Neural progenitor cell (in vitro differentiated cells): ENCODE results near the gene HOXC9. TPM values are rescaled to one million over a fixed set of nuclear protein-coding genes. Genes with fewer than 3 reads are reported as not detected.

ENCODE experiments used
- DNase-seq: peaks from one replicate; pipeline ENCODE4 v3.0.0-alpha.2; 2016; ENCODE audit warnings: low spot score
- H2AFZ ChIP-seq: fragments of 200-600 bp; sonication (generic); replicated peaks from 2 replicates; pipeline ENCODE4 v1.6.1; 2016; ENCODE audit warnings: antibody characterized with exemption
- H3F3A ChIP-seq: fragments of 200-600 bp; sonication (generic); 2 replicates; pipeline ENCODE4 v1.6.1; 2016; ENCODE audit warnings: antibody characterized with exemption, low read depth
- H3K27ac ChIP-seq: fragments of 200-600 bp; sonication (generic); 2 replicates; pipeline ENCODE4 v1.5.1; 2016; ENCODE audit warnings: mild to moderate bottlenecking
- H3K27me3 ChIP-seq: fragments of 200-600 bp; sonication (generic); 2 replicates; pipeline ENCODE4 v1.6.1; 2016; ENCODE audit warnings: mild to moderate bottlenecking, moderate library complexity
- H3K36me3 ChIP-seq: fragments of 200-600 bp; sonication (generic); 2 replicates; pipeline ENCODE4 v1.5.1; 2016
- H3K4me1 ChIP-seq: fragments of 200-600 bp; sonication (generic); 2 replicates; pipeline ENCODE4 v1.6.1; 2016; ENCODE audit warnings: mixed run types
- H3K4me2 ChIP-seq: fragments of 200-600 bp; sonication (generic); 2 replicates; pipeline ENCODE4 v1.6.1; 2016
- H3K4me3 ChIP-seq: fragments of 200-600 bp; sonication (generic); 2 replicates; pipeline ENCODE4 v1.5.1; 2016
- H3K79me2 ChIP-seq: fragments of 200-600 bp; sonication (generic); 2 replicates; pipeline ENCODE4 v1.6.1; 2016; ENCODE audit warnings: low read depth
- H3K9ac ChIP-seq: fragments of 200-600 bp; sonication (generic); 2 replicates; pipeline ENCODE4 v1.6.1; 2016
- H3K9me3 ChIP-seq: fragments of 200-600 bp; sonication (generic); 2 replicates; pipeline ENCODE4 v1.5.1; 2016; ENCODE audit warnings: low read depth
- H4K20me1 ChIP-seq: fragments of 200-600 bp; sonication (generic); 2 replicates; pipeline ENCODE4 v1.6.1; 2016; ENCODE audit warnings: low read depth
- H3K27ac Mint-ChIP-seq: 3 replicates; pipeline ENCODE4 v1.8.0; 2021; ENCODE audit warnings: mixed read lengths
- H3K27me3 Mint-ChIP-seq: 2 replicates; pipeline ENCODE4 v1.8.0; 2022; ENCODE audit warnings: low read depth, mild to moderate bottlenecking, inconsistent platforms, moderate library complexity, mixed read lengths; ENCODE audit not compliant: insufficient read depth
- H3K36me3 Mint-ChIP-seq: 3 replicates; pipeline ENCODE4 v1.8.0; 2021; ENCODE audit warnings: mixed read lengths
- H3K4me1 Mint-ChIP-seq: 3 replicates; pipeline ENCODE4 v1.8.0; 2021; ENCODE audit warnings: mixed read lengths
- H3K4me3 Mint-ChIP-seq: 3 replicates; pipeline ENCODE4 v1.8.0; 2021; ENCODE audit warnings: mild to moderate bottlenecking, moderate library complexity, mixed read lengths
- H3K9me3 Mint-ChIP-seq: 3 replicates; pipeline ENCODE4 v1.8.0; 2020; ENCODE audit warnings: mixed read lengths
- EZH2 ChIP-seq: fragments of 200-600 bp; sonication (generic); IDR thresholded peaks from 2 replicates; pipeline ENCODE4 v1.6.1; 2017; ENCODE audit warnings: antibody characterized with exemption, mild to moderate bottlenecking, moderate library complexity
- EZH2phosphoT487 ChIP-seq: fragments of 200-600 bp; sonication (generic); IDR thresholded peaks from 2 replicates; pipeline ENCODE4 v1.6.1; 2017; ENCODE audit warnings: antibody characterized with exemption
- total RNA-seq: library from RNA; depleted of rRNA; stranded (reverse); fragments of >200 nt; gene quantifications from 2 replicates; pipeline ENCODE4 v1.2.3, GENCODE V29; 2015; ENCODE audit warnings: low replicate concordance
- TF ChIP-seq, protein P1 (sequence below): fragments of 200-600 bp; sonication (generic); IDR thresholded peaks from 2 replicates; pipeline ENCODE4 v1.5.1; 2017; ENCODE audit warnings: antibody characterized with exemption, mild to moderate bottlenecking

HOXC9 gene
- total RNA-seq, 1 donor from 2014 or later: not detected

DNA sequence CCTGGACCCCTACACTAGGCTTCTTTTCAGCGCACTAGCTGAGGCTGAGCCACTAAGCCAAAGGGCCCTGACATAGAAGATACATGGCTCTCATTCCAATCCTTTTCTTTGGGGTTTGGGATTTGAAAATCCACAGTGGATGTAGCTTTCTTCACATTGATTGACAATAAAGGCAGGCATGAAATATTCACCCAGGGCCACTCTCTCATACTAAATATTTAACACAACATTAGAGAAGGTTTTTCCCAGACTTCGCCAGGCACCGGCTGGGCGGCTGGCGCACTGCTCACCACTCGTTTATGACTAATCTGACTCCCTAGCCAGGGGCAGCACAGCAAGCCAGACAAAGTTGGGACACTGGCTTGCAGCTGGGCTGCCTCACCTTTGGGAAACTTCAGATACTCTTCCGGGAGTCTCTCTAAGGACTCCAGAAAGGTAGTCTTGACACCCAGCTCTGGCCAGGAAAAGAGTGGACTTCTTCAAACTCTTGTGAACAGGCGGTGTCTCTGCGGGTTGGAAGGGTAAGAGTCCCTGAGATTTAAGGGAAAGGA lies 27.7 kb upstream of the HOXC9 start:
- Mint-ChIP-seq H3K27me3 (peaks cover 94% of the 10 kb centered on the region), H3K4me3 (no peak overlapping the region)

DNA sequence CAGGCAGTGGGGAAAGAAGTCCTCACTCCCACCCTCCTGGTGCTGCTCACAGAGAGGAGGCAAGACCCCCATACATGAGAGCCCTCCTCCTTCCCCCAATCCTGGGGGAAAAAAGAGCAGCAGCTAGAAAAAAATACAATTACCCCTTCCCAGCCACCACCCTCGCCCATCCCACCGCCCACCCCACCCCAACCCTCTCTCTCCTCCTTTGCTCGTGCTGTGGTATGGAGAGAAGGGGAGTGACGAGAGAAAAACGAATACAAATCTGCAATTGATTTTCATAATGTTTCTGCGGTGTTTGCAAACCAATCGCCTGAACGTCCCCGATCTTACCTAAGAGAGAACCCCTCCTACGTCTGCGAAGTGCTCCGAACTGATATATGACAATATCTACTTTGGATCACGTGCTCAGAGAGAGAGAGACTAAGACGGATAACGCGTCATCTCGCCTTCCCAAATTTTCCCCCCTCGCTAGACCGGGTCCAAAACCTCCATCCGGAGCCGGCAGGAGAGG lies 27.2 kb upstream of the HOXC9 start, which contains the start of gene HOXC11:
TSS of gene HOXC11 (plus strand) at position 405 of the 514 bp plus-strand sequence. CDS start 116 bp downstream, outside the sequence.
- TF ChIP-seq EZH2phosphoT487 (no peak), EZH2 (no peak)
- TF ChIP-seq, protein P1, sequence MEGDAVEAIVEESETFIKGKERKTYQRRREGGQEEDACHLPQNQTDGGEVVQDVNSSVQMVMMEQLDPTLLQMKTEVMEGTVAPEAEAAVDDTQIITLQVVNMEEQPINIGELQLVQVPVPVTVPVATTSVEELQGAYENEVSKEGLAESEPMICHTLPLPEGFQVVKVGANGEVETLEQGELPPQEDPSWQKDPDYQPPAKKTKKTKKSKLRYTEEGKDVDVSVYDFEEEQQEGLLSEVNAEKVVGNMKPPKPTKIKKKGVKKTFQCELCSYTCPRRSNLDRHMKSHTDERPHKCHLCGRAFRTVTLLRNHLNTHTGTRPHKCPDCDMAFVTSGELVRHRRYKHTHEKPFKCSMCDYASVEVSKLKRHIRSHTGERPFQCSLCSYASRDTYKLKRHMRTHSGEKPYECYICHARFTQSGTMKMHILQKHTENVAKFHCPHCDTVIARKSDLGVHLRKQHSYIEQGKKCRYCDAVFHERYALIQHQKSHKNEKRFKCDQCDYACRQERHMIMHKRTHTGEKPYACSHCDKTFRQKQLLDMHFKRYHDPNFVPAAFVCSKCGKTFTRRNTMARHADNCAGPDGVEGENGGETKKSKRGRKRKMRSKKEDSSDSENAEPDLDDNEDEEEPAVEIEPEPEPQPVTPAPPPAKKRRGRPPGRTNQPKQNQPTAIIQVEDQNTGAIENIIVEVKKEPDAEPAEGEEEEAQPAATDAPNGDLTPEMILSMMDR: no peak
- no peaks in the 10 kb centered on the region for H3K4me1 ChIP-seq
- H3K27ac Mint-ChIP-seq: no peak within 1 kb of the TSS
- DNase-seq: no peak
- no peak within 1 kb of the TSS for H3K4me3 ChIP-seq
- H3K4me3 Mint-ChIP-seq: no peak within 1 kb of the TSS
- H3K4me2 ChIP-seq: no peak within 1 kb of the TSS
- peaks cover 91% of the 10 kb centered on the region for H4K20me1 ChIP-seq
- H3K4me1 Mint-ChIP-seq: no peaks in the 10 kb centered on the region
- H3K27me3 Mint-ChIP-seq: peaks cover 94% of the 10 kb centered on the region
- no peaks in the 10 kb centered on the region for H3K79me2 ChIP-seq
- peaks cover 5% of the 10 kb centered on the region for H3K9me3 Mint-ChIP-seq
- no peaks in the 10 kb centered on the region for H3K36me3 Mint-ChIP-seq
- H3K9ac ChIP-seq: no peak within 1 kb of the TSS
- H2AFZ ChIP-seq: no peak within 1 kb of the TSS
- no peak within 1 kb of the TSS for H3K27ac ChIP-seq
- H3F3A ChIP-seq: no peaks in the 10 kb centered on the region
- H3K36me3 ChIP-seq: no peaks in the 10 kb centered on the region
- H3K9me3 ChIP-seq: no peaks in the 10 kb centered on the region
- peaks cover 100% of the 10 kb centered on the region for H3K27me3 ChIP-seq

More for the DNA sequence above, 27.7 kb upstream of the HOXC9 start:
- H3K9me3 ChIP-seq: no peaks in the 10 kb centered on the region
- H3K9ac ChIP-seq: no peak overlapping the region
- DNase-seq: no peak
- no peaks in the 10 kb centered on the region for H3K36me3 ChIP-seq
- no peaks in the 10 kb centered on the region for H3K79me2 ChIP-seq
- H3K4me1 Mint-ChIP-seq: no peaks in the 10 kb centered on the region
- H3K4me2 ChIP-seq: no peak overlapping the region
- H3K4me1 ChIP-seq: no peaks in the 10 kb centered on the region
- H4K20me1 ChIP-seq: peaks cover 91% of the 10 kb centered on the region
- no peaks in the 10 kb centered on the region for H3K36me3 Mint-ChIP-seq
- no peak overlapping the region for H3K27ac Mint-ChIP-seq
- no peak overlapping the region for H2AFZ ChIP-seq
- H3K27ac ChIP-seq: no peak overlapping the region
- H3K9me3 Mint-ChIP-seq: peaks cover 10% of the 10 kb centered on the region
- H3F3A ChIP-seq: no peaks in the 10 kb centered on the region
- no peak overlapping the region for H3K4me3 ChIP-seq
- H3K27me3 ChIP-seq: peaks cover 100% of the 10 kb centered on the region
- TF ChIP-seq, protein P1: no peak
- TF ChIP-seq EZH2phosphoT487: no peak

DNA sequence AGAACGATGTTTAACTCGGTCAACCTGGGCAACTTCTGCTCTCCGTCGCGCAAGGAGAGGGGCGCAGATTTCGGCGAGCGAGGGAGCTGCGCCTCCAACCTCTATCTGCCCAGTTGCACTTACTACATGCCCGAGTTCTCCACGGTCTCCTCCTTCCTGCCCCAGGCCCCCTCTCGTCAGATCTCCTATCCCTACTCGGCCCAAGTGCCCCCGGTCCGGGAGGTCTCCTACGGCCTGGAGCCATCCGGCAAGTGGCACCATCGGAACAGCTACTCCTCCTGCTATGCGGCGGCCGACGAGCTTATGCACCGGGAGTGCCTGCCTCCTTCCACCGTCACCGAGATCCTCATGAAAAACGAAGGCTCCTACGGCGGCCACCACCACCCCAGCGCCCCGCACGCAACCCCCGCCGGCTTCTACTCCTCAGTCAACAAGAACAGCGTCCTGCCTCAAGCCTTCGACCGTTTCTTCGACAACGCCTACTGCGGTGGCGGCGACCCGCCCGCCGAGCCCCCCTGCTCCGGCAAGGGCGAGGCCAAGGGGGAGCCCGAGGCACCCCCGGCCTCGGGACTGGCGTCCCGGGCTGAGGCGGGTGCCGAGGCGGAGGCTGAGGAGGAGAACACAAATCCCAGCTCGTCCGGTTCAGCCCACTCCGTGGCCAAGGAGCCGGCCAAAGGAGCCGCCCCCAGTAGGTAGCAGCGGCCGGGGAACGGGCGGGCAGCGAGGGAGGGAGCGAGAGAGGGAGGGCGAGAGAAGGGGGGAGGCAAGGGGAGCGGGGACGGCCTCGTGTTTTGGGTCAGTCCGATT lies 26.5 kb upstream of the HOXC9 start:
- Histone ChIP-seq H3F3A (no peaks in the 10 kb centered on the region), H3K27me3 (peaks cover 100% of the 10 kb centered on the region), H3K79me2 (no peaks in the 10 kb centered on the region), H2AFZ (no peak overlapping the region), H3K4me3 (no peak overlapping the region), H3K9me3 (no peaks in the 10 kb centered on the region), H3K4me2 (no peak overlapping the region), H4K20me1 (peaks cover 84% of the 10 kb centered on the region), H3K4me1 (no peaks in the 10 kb centered on the region), H3K36me3 (no peaks in the 10 kb centered on the region), H3K27ac (no peak overlapping the region), H3K9ac (no peak overlapping the region)
- Mint-ChIP-seq H3K36me3 (no peaks in the 10 kb centered on the region), H3K4me1 (no peaks in the 10 kb centered on the region), H3K27me3 (peaks cover 92% of the 10 kb centered on the region), H3K27ac (no peak overlapping the region), H3K9me3 (peaks cover 5% of the 10 kb centered on the region), H3K4me3 (no peak overlapping the region)
- no peak for DNase-seq
- TF ChIP-seq EZH2phosphoT487 (peak; percentile 99), EZH2 (peak; percentile 100)
- TF ChIP-seq, protein P1: no peak
